Right atrium auricular region (tissue), 2 donors: ENCODE results near the gene SVIL. TPM values are rescaled to one million over a fixed set of nuclear protein-coding genes. Genes with fewer than 3 reads are reported as not detected.
"Not testable (repeated sequence)": the region's sequence is repeated elsewhere in the genome, so short reads cannot be mapped to it uniquely, and the experiment has no call there.

Source experiments
- DNase-seq: peaks from one replicate; pipeline ENCODE4 v3.0.0-alpha.2; 2019; ENCODE audit warnings: low spot score
- H3K27ac ChIP-seq, 2 donors: fragments of 200-600 bp; sonication (generic); 1 replicate in 1 of 2; 2 replicates in 1 of 2; pipeline ENCODE4 v1.5.1; 2016 to 2019
- H3K27me3 ChIP-seq, 2 donors: fragments of 200-600 bp; sonication (generic); one replicate each; pipeline versions ENCODE4 v1.5.1 to v1.6.0; 2017 to 2019
- H3K36me3 ChIP-seq: fragments of 200-600 bp; sonication (generic); one replicate; pipeline ENCODE4 v1.5.1; 2016
- H3K4me1 ChIP-seq, 2 donors: fragments of 200-600 bp; sonication (generic); one replicate each; pipeline versions ENCODE4 v1.5.1 to v1.6.0; 2017 to 2019
- H3K4me3 ChIP-seq, 2 donors: fragments of 200-600 bp; sonication (generic); 1 replicate in 1 of 2; 2 replicates in 1 of 2; pipeline ENCODE4 v1.5.1; 2017 to 2019; ENCODE audit warnings: mild to moderate bottlenecking in 1 of 2, moderate library complexity in 1 of 2
- H3K9me3 ChIP-seq, 2 donors: fragments of 200-600 bp; sonication (generic); one replicate each; pipeline ENCODE4 v1.5.1; 2019
- CTCF ChIP-seq, 2 donors: fragments of 200-600 bp; sonication (generic); IDR thresholded peaks; one replicate each; pipeline ENCODE4 v1.5.1; 2019; ENCODE audit warnings: antibody characterized with exemption in 2 of 2
- total RNA-seq, 2 donors: library from RNA; depleted of rRNA; stranded (reverse); fragments of >200 nt; gene quantifications; one replicate each; pipeline ENCODE4 v1.1.0, GENCODE V29; 2016

The SVIL gene
- total RNA-seq, 2 donors from 2014 or later = 260 to 340 TPM

GRCh38 chr10:29630205-29631048, 4.3 kb downstream of the SVIL start:
- DNase-seq = no peak
- no peak for TF ChIP-seq CTCF (IDR thresholded peaks at IDR 0.05)
- peak overlapping the region; percentile 84 to 89 for H3K27ac ChIP-seq
- peaks cover 11% of the 10 kb centered on the region for H3K36me3 ChIP-seq
- H3K4me3 ChIP-seq = peak overlapping the region; percentile 43 to 53
- H3K4me1 ChIP-seq = peaks cover 0 to 49% of the 10 kb centered on the region in 2 donors
- no peaks in the 10 kb centered on the region for H3K27me3 ChIP-seq
- no peaks in the 10 kb centered on the region for H3K9me3 ChIP-seq

DNA sequence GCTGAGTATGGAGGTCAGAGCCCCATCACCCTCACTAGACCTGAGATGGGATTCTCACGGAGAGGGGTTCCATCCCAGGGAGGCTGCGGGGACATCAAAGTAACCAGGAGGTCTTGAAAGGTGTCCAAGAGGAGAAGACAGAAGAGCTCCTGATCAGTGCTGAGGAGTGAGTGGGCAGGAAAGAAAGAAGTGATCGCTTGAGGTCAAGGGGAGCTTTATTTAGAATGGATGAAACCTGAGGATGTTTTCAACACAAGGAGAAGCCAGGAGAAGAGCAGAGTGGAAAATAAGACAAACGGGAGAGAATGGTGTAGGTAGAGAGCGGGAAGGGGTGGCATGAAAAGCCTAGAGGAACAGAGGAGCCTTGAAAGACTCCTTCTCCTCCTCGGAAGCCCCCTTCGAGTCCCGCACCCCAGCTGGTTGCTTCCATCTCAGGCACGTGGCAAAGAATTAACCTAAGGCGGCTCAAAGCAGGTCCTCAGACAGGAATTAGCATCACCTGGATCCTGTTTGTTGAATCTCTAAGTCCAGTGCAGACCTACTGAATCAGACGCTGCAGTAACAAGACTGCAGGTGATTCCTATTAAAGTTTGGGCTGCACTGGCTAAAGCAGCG, 5.8 kb downstream of the SVIL start:
- Histone ChIP-seq H3K4me1 (peaks cover 0 to 38% of the 10 kb centered on the region in 2 donors), H3K4me3 (peak overlapping the region; percentile 2 to 4), H3K27me3 (no peaks in the 10 kb centered on the region), H3K27ac (peak overlapping the region; percentile 84 to 89), H3K9me3 (no peaks in the 10 kb centered on the region), H3K36me3 (peaks cover 11% of the 10 kb centered on the region)
- DNase-seq = no peak
- TF ChIP-seq CTCF (IDR thresholded peaks at IDR 0.05) = no peak

DNA sequence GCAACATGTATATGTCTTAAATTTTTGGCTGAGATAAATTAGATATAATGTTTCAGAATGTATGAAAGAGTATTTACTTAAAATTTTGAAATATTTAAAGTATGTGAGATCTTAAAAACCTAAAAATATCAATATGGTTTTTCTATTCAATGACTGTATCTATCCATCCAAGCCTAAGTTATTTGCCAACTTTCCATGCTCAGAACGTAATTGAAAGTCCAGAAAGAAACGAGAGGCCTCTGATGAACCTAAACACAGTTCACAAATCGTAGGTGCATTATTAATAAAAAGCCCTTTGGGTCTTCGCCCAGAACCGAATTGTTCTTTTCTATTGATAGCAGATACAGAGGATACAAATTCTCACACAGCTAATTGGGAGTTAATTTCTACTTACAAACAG, 6.5 kb downstream of the SVIL start:
- no peak for DNase-seq
- Histone ChIP-seq H3K9me3 (no peaks in the 10 kb centered on the region), H3K4me3 (peak overlapping the region; percentile 4 to 8), H3K27ac (peak overlapping the region; percentile 84 to 89), H3K36me3 (peaks cover 11% of the 10 kb centered on the region), H3K27me3 (no peaks in the 10 kb centered on the region), H3K4me1 (peaks cover 0 to 42% of the 10 kb centered on the region in 2 donors)
- TF ChIP-seq CTCF (IDR thresholded peaks at IDR 0.05) = no peak

DNA sequence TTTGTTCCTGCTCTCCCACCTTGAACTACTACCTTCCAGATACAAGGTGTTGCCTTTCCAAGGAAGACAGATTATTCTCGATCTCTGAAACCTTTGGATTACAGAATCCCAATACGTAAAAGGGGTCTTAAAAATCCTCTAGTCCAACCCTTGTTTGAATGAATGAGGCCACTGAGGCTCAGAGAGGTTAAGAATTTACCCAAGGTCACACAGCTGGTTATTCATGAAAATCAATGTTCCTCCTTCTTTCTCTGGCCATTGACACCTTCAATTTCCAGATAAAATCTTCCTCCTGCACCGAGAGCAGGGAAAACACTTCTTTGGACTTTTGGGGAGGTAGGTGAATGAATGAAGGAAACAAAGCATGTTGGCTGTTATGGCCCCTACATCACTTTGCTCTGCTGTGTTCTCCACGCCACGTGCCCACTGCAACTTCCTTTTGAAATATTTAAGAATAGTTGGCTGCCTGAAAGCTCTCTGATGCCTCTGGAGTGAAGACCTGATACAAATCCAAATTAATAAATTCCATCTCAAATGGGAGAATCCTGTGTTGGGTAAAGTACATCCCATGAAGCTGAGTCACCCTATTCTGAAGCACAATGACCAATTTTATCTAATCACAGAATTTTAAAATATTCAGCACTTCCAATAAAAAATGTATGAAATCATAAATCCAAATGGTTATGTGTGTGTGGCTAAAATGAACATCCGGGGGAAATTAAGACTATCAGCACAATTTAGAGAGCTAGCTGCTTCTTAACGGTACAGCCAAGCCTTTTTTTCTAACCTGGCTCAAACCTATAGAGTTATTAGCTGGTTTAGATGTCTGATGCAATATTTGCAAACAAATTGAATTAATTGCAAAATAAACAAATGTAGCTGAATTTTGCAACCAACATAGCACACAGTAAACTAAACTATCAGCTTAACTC, 7.3 kb downstream of the SVIL start:
- peaks cover 0 to 50% of the 10 kb centered on the region in 2 donors for H3K4me1 ChIP-seq
- peaks cover 11% of the 10 kb centered on the region for H3K36me3 ChIP-seq
- no peak for DNase-seq
- H3K27me3 ChIP-seq = no peaks in the 10 kb centered on the region
- H3K9me3 ChIP-seq = no peaks in the 10 kb centered on the region
- no peak overlapping the region for H3K4me3 ChIP-seq
- peak overlapping the region; percentile 84 to 89 for H3K27ac ChIP-seq
- no peak for TF ChIP-seq CTCF (IDR thresholded peaks at IDR 0.05)

DNA sequence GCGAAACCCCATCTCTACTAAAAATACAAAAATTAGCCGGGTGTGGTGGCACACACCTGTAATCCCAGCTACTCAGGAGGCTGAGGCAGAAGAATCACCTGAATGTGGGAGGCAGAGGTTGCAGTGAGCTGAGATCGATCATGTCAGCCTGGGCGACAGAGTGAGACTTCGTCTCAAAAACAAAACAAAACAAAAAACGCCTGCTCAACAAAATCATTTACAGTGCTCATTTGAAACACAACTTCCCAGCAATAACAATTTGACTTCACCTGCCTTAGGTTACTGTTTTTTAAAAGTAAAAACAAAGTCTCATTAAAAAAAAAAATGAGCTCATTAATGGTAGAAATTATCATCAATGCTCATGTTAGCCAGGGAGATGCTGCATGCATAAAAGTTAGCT, 10.4 kb downstream of the SVIL start:
- Histone ChIP-seq H3K36me3 (peaks cover 11% of the 10 kb centered on the region), H3K27ac (peak overlapping the region; percentile 44 to 54), H3K4me1 (peaks cover 0 to 68% of the 10 kb centered on the region in 2 donors)
- not testable (repeated sequence) for DNase-seq, H3K27me3 ChIP-seq, H3K4me3 ChIP-seq, H3K9me3 ChIP-seq
